CD8-positive, alpha-beta memory T cell (primary cell): Measurements from ENCODE around the gene TNC. TPM values are rescaled to one million over a fixed set of nuclear protein-coding genes. Genes with fewer than 3 reads are reported as not detected.

Experiments used
- CTCF ChIA-PET: fragments of 350-600 bp; sonication (Branson Sonifier 250); formaldehyde crosslinking; loops from one replicate; lab custom pipeline; 2021; ENCODE audit warnings: antibody characterized with exemption; lab: Charles Lee
- POLR2A ChIA-PET: fragments of 350-600 bp; sonication (Branson Sonifier 250); formaldehyde crosslinking; loops from one replicate; lab custom pipeline; 2021; ENCODE audit warnings: antibody characterized with exemption; lab: Charles Lee
- DNase-seq, 5 donors: peaks; one replicate each; pipeline versions ENCODE4 v3.0.0 to v3.0.0-alpha.2; 2020 to 2022; ENCODE audit warnings: mixed read lengths in 1 of 5
- H3K27ac ChIP-seq: one replicate; pipeline ENCODE4 v1.7.0; 2013; ENCODE audit warnings: low read depth, mild to moderate bottlenecking, low read length, moderate library complexity
- H3K27me3 ChIP-seq: 2 replicates; pipeline ENCODE4 v1.7.0; 2013; ENCODE audit warnings: low read length, mild to moderate bottlenecking; ENCODE audit not compliant: insufficient read depth, poor library complexity, severe bottlenecking
- H3K36me3 ChIP-seq: 2 replicates; pipeline ENCODE4 v1.7.0; 2013; ENCODE audit warnings: mild to moderate bottlenecking, low read length, moderate library complexity; ENCODE audit not compliant: insufficient read depth
- H3K4me1 ChIP-seq: 2 replicates; pipeline ENCODE4 v1.7.0; 2013; ENCODE audit warnings: mild to moderate bottlenecking, low read length, moderate library complexity; ENCODE audit not compliant: insufficient read depth
- H3K4me3 ChIP-seq: 2 replicates; pipeline ENCODE4 v1.7.0; 2013; ENCODE audit warnings: mild to moderate bottlenecking, low read length
- H3K9me3 ChIP-seq: 2 replicates; pipeline ENCODE4 v1.7.0; 2013; ENCODE audit warnings: mild to moderate bottlenecking, low read length
- H3K27ac Mint-ChIP-seq, 8 donors: one replicate each; pipeline ENCODE4 v1.8.0; 2020 to 2021; ENCODE audit warnings: mixed read lengths in 8 of 8, mild to moderate bottlenecking in 6 of 8, inconsistent platforms in 3 of 8, moderate library complexity in 3 of 8
- H3K27me3 Mint-ChIP-seq, 2 donors: one replicate each; pipeline ENCODE4 v1.8.0; 2020 to 2021; ENCODE audit warnings: mixed read lengths in 2 of 2, mild to moderate bottlenecking in 1 of 2, moderate library complexity in 1 of 2
- H3K36me3 Mint-ChIP-seq, 3 donors: one replicate each; pipeline ENCODE4 v1.8.0; 2020 to 2021; ENCODE audit warnings: mixed read lengths in 3 of 3, inconsistent platforms in 1 of 3, mild to moderate bottlenecking in 1 of 3
- H3K4me1 Mint-ChIP-seq, 3 donors: one replicate each; pipeline ENCODE4 v1.8.0; 2020 to 2021; ENCODE audit warnings: mixed read lengths in 3 of 3, inconsistent platforms in 1 of 3, mild to moderate bottlenecking in 1 of 3
- H3K4me3 Mint-ChIP-seq, 7 donors: one replicate each; pipeline ENCODE4 v1.8.0; 2020 to 2021; ENCODE audit warnings: mixed read lengths in 7 of 7, mild to moderate bottlenecking in 6 of 7, moderate library complexity in 4 of 7, inconsistent platforms in 2 of 7
- H3K9me3 Mint-ChIP-seq, 5 donors: one replicate each; pipeline ENCODE4 v1.8.0; 2020 to 2022; ENCODE audit warnings: mixed read lengths in 5 of 5, mild to moderate bottlenecking in 3 of 5, moderate library complexity in 2 of 5, inconsistent platforms in 1 of 5
- polyA plus RNA-seq: library from polyadenylated mRNA; unstranded; fragments of 300-500 nt; fragmentation: Illumina TruSeq; gene quantifications from one replicate; pipeline ENCODE4 v1.2.3, GENCODE V29; 2021
- total RNA-seq, 2 experiments: library from RNA; stranded (reverse); gene quantifications; one replicate each; pipeline ENCODE4 v1.2.3, GENCODE V29; 2021

The TNC gene
- total and polyA plus RNA-seq, 3 experiments from 2014 or later = 1.2 to 1.4 TPM; not detected in 1

GRCh38 chr9:115115924-115116323, 2.0 kb downstream of the TNC start:
- DNase-seq = no peak
- H3K4me1 ChIP-seq = no peaks in the 10 kb centered on the region
- H3K4me1 Mint-ChIP-seq = peaks cover 0 to 7% (median 0%) of the 10 kb centered on the region in 3 donors
- H3K27ac ChIP-seq = no peak overlapping the region
- no peak overlapping the region for H3K4me3 ChIP-seq
- H3K27me3 Mint-ChIP-seq = peaks cover 49 to 80% of the 10 kb centered on the region in 2 donors
- ChIA-PET CTCF (no interaction called here), POLR2A (no interaction called here)
- H3K36me3 Mint-ChIP-seq = no peaks in the 10 kb centered on the region
- H3K27ac Mint-ChIP-seq = no peak overlapping the region
- H3K4me3 Mint-ChIP-seq = no peak overlapping the region
- H3K9me3 Mint-ChIP-seq = no peaks in the 10 kb centered on the region
- no peaks in the 10 kb centered on the region for H3K36me3 ChIP-seq
- no peaks in the 10 kb centered on the region for H3K9me3 ChIP-seq
- peaks cover 6% of the 10 kb centered on the region for H3K27me3 ChIP-seq

- H3K36me3 ChIP-seq = no peaks in the 10 kb centered on the region
- H3K4me3 ChIP-seq = no peak overlapping the region
- Mint-ChIP-seq H3K27ac (no peak overlapping the region), H3K4me1 (peaks cover 0 to 7% (median 0%) of the 10 kb centered on the region in 3 donors), H3K9me3 (no peaks in the 10 kb centered on the region), H3K4me3 (no peak overlapping the region), H3K27me3 (peaks cover 51 to 77% of the 10 kb centered on the region in 2 donors), H3K36me3 (peaks cover 0 to 2% (median 0%) of the 10 kb centered on the region in 3 donors)
- no peaks in the 10 kb centered on the region for H3K9me3 ChIP-seq
- no peaks in the 10 kb centered on the region for H3K4me1 ChIP-seq
- DNase-seq = no peak
- ChIA-PET CTCF (no interaction called here), POLR2A (no interaction called here)
- H3K27ac ChIP-seq = no peak overlapping the region
- peaks cover 6% of the 10 kb centered on the region for H3K27me3 ChIP-seq
These were observed 2.7 kb downstream of the TNC start for GRCh38 chr9:115115117-115115880.

GRCh38 chr9:115114546-115114945, 3.4 kb downstream of the TNC start:
- CTCF ChIA-PET = no interaction called here
- Mint-ChIP-seq H3K27ac (no peak overlapping the region), H3K4me1 (peaks cover 0 to 7% (median 0%) of the 10 kb centered on the region in 3 donors), H3K27me3 (peaks cover 48 to 75% of the 10 kb centered on the region in 2 donors), H3K4me3 (no peak overlapping the region), H3K9me3 (no peaks in the 10 kb centered on the region), H3K36me3 (peaks cover 0 to 4% (median 0%) of the 10 kb centered on the region in 3 donors)
- H3K9me3 ChIP-seq = no peaks in the 10 kb centered on the region
- H3K4me1 ChIP-seq = no peaks in the 10 kb centered on the region
- H3K4me3 ChIP-seq = no peak overlapping the region
- H3K27me3 ChIP-seq = peaks cover 6% of the 10 kb centered on the region
- H3K36me3 ChIP-seq = no peaks in the 10 kb centered on the region
- POLR2A ChIA-PET = no interaction called here
- H3K27ac ChIP-seq = no peak overlapping the region
- DNase-seq = no peak

DNA sequence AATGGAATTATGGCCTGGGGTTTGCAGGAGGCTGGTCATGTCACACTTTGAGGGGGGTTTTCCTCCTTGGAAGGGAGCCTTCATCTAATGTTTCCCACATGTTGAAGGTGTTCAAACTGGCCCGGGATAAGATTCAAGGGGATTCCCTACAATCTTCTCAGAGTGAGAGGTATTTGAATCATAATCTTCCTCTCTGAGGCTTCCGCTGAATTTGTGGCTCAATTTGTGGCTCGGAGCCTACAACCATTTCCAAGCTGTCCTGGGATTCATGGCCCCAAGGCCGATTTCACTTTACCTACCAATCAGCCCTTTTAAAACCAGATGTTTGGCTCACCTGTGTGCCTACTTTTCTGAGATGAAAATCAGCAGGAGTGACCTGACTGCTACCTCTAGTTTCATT, 3.9 kb downstream of the TNC start:
- Mint-ChIP-seq H3K4me3 (no peak overlapping the region), H3K36me3 (peaks cover 0 to 4% (median 0%) of the 10 kb centered on the region in 3 donors), H3K27ac (no peak overlapping the region), H3K9me3 (no peaks in the 10 kb centered on the region), H3K27me3 (peaks cover 45 to 74% of the 10 kb centered on the region in 2 donors), H3K4me1 (peaks cover 0 to 7% (median 0%) of the 10 kb centered on the region in 3 donors)
- no peak overlapping the region for H3K27ac ChIP-seq
- no peaks in the 10 kb centered on the region for H3K4me1 ChIP-seq
- H3K9me3 ChIP-seq = no peaks in the 10 kb centered on the region
- no peaks in the 10 kb centered on the region for H3K36me3 ChIP-seq
- DNase-seq = no peak
- H3K4me3 ChIP-seq = no peak overlapping the region
- CTCF ChIA-PET = no interaction called here
- H3K27me3 ChIP-seq = peaks cover 6% of the 10 kb centered on the region
- POLR2A ChIA-PET = no interaction called here

- ChIA-PET POLR2A (no interaction called here), CTCF (no interaction called here)
- H3K27me3 ChIP-seq = no peaks in the 10 kb centered on the region
- H3K9me3 ChIP-seq = no peaks in the 10 kb centered on the region
- Mint-ChIP-seq H3K27ac (no peak overlapping the region), H3K27me3 (peaks cover 30 to 58% of the 10 kb centered on the region in 2 donors), H3K9me3 (no peaks in the 10 kb centered on the region), H3K36me3 (peaks cover 0 to 4% (median 2%) of the 10 kb centered on the region in 3 donors), H3K4me1 (peaks cover 0 to 1% (median 1%) of the 10 kb centered on the region in 3 donors), H3K4me3 (no peak overlapping the region)
- no peak overlapping the region for H3K27ac ChIP-seq
- H3K4me3 ChIP-seq = no peak overlapping the region
- H3K36me3 ChIP-seq = no peaks in the 10 kb centered on the region
- no peak for DNase-seq
- no peaks in the 10 kb centered on the region for H3K4me1 ChIP-seq
These were observed 6.1 kb downstream of the TNC start for GRCh38 chr9:115111874-115112273.

DNA sequence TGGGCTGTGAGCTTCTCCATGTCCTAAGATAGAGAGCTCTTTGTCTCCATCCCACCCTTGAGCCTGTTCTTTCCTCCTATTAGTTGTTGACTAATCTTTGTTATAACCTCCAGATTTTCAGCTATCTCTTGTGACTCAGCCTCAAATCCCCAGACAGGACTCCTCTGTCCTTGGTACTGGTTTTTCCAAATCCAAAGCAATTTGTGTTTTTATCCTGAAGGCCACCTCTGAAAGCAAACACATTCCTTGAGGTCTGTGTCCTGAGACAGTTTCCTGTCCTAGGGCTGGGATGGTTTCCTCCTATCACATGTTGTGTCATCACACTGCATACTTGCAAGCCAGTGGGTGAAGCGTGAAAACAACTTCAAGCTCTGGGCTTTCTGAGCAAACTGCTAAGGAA, 8.5 kb downstream of the TNC start:
- no peaks in the 10 kb centered on the region for H3K9me3 Mint-ChIP-seq
- Histone ChIP-seq H3K9me3 (no peaks in the 10 kb centered on the region), H3K27me3 (no peaks in the 10 kb centered on the region), H3K27ac (no peak overlapping the region), H3K36me3 (no peaks in the 10 kb centered on the region), H3K4me3 (no peak overlapping the region), H3K4me1 (no peaks in the 10 kb centered on the region)
- H3K27me3 Mint-ChIP-seq = peaks cover 15 to 44% of the 10 kb centered on the region in 2 donors
- H3K4me1 Mint-ChIP-seq = peaks cover 2 to 12% (median 7%) of the 10 kb centered on the region in 3 donors
- no peak overlapping the region for H3K27ac Mint-ChIP-seq
- ChIA-PET CTCF (no interaction called here), POLR2A (no interaction called here)
- no peak overlapping the region for H3K4me3 Mint-ChIP-seq
- H3K36me3 Mint-ChIP-seq = peaks cover 0 to 4% (median 2%) of the 10 kb centered on the region in 3 donors
- no peak for DNase-seq

- Histone ChIP-seq H3K36me3 (no peaks in the 10 kb centered on the region), H3K4me1 (no peaks in the 10 kb centered on the region), H3K4me3 (no peak overlapping the region), H3K9me3 (no peaks in the 10 kb centered on the region), H3K27me3 (no peaks in the 10 kb centered on the region), H3K27ac (no peak overlapping the region)
- no peak overlapping the region for H3K4me3 Mint-ChIP-seq
- H3K27ac Mint-ChIP-seq = no peak overlapping the region
- H3K4me1 Mint-ChIP-seq = peaks cover 2 to 12% (median 7%) of the 10 kb centered on the region in 3 donors
- H3K9me3 Mint-ChIP-seq = no peaks in the 10 kb centered on the region
- H3K36me3 Mint-ChIP-seq = peaks cover 0 to 4% (median 2%) of the 10 kb centered on the region in 3 donors
- peaks cover 6 to 33% of the 10 kb centered on the region in 2 donors for H3K27me3 Mint-ChIP-seq
- DNase-seq = no peak
- ChIA-PET POLR2A (no interaction called here), CTCF (no interaction called here)
These were observed 10.3 kb downstream of the TNC start for GRCh38 chr9:115107701-115108100.

GRCh38 chr9:115106642-115107041, 11.3 kb downstream of the TNC start:
- POLR2A ChIA-PET = no interaction called here
- H3K9me3 ChIP-seq = no peaks in the 10 kb centered on the region
- H3K36me3 ChIP-seq = no peaks in the 10 kb centered on the region
- H3K4me3 Mint-ChIP-seq = no peak overlapping the region
- peaks cover 5 to 27% of the 10 kb centered on the region in 2 donors for H3K27me3 Mint-ChIP-seq
- peaks cover 2 to 12% (median 7%) of the 10 kb centered on the region in 3 donors for H3K4me1 Mint-ChIP-seq
- no peaks in the 10 kb centered on the region for H3K9me3 Mint-ChIP-seq
- no peak overlapping the region for H3K27ac Mint-ChIP-seq
- H3K36me3 Mint-ChIP-seq = peaks cover 0 to 4% (median 2%) of the 10 kb centered on the region in 3 donors
- no peak for DNase-seq
- CTCF ChIA-PET = no interaction called here
- no peak overlapping the region for H3K27ac ChIP-seq
- H3K4me3 ChIP-seq = no peak overlapping the region
- no peaks in the 10 kb centered on the region for H3K27me3 ChIP-seq
- H3K4me1 ChIP-seq = no peaks in the 10 kb centered on the region
